ENCODE results near the gene SCO2. TPM values are rescaled to one million over a fixed set of nuclear protein-coding genes. Genes with fewer than 3 reads are reported as not detected.
A peak's percentile ranks its signal among the peaks of the same experiment; 100 is the strongest.

The SCO2 gene
- total RNA-seq, 2 experiments from 2014 or later: 4.1 to 4.9 TPM

DNA sequence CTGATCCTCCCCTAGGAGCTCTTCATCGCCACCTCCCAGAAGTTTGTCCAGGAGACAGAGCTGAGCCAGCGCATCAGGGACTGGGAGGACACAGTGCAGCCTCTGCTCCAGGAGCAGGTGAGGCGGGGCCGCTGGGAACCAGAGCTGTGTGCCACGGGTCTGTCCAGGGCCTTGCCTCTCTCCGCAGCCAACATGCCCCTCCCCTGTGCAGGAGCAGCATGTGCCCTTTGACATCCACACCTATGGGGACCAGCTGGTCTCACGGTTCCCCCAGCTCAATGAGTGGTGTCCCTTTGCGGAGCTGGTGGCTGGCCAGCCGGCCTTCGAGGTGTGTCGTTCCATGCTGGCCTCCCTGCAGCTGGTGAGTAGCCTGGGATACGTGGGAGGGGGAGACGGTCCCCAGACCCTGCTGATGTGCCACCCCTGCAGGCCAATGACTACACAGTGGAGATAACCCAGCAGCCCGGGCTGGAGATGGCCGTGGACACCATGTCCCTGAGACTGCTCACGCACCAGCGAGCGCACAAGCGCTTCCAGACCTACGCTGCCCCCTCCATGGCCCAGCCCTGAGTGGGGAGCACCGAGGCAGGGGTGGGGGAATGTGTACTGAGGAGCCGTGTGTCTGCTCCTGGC lies 2.5 kb downstream of the SCO2 start:
- Histone ChIP-seq H3K27ac (ENCODE audit: low read depth, low read length, poor library complexity, severe bottlenecking) (no peak overlapping the region), H3K4me2 (ENCODE audit: low read length) (no peak overlapping the region), H3K4me1 (ENCODE audit: insufficient read depth, low read length, poor library complexity, severe bottlenecking) (peaks cover 16% of the 10 kb centered on the region), H3K36me3 (ENCODE audit: insufficient read depth, low read length) (peaks cover 72% of the 10 kb centered on the region), H3K79me2 (ENCODE audit: insufficient read depth, low read depth, low read length) (peaks cover 4% of the 10 kb centered on the region; the same call in 1 of the 2 replicates), H3K9me3 (ENCODE audit: low read length) (no peaks in the 10 kb centered on the region), H3K4me3 (ENCODE audit: low read depth, low read length, poor library complexity, severe bottlenecking) (no peak overlapping the region), H3K9me2 (ENCODE audit: insufficient read depth, low read length) (no peaks in the 10 kb centered on the region), H4K20me1 (ENCODE audit: insufficient read depth, low read length) (no peaks in the 10 kb centered on the region), H2AFZ (ENCODE audit: low read length) (no peak overlapping the region)
- ChIA-PET CTCF (ENCODE audit: unreplicated experiment) (interaction anchor here (0.6 kb wide), 2 partner anchors 38 to 50 kb away, joined by 3 to 9 read pairs; no protein-coding TSS in a partner anchor), POLR2A (interaction anchor here (0.6 to 1.3 kb wide), 3 partner anchors 15 to 598 kb away, joined by 3 to 4 read pairs (median 4); partner anchors contain the start of genes LMF2 and NCAPH2)
- intact Hi-C loops (cut with micrococcal nuclease; ENCODE audit: unreplicated experiment): no loop called here
- DNase-seq (ENCODE audit: low spot score): no peak
- TF ChIP-seq, protein P1, sequence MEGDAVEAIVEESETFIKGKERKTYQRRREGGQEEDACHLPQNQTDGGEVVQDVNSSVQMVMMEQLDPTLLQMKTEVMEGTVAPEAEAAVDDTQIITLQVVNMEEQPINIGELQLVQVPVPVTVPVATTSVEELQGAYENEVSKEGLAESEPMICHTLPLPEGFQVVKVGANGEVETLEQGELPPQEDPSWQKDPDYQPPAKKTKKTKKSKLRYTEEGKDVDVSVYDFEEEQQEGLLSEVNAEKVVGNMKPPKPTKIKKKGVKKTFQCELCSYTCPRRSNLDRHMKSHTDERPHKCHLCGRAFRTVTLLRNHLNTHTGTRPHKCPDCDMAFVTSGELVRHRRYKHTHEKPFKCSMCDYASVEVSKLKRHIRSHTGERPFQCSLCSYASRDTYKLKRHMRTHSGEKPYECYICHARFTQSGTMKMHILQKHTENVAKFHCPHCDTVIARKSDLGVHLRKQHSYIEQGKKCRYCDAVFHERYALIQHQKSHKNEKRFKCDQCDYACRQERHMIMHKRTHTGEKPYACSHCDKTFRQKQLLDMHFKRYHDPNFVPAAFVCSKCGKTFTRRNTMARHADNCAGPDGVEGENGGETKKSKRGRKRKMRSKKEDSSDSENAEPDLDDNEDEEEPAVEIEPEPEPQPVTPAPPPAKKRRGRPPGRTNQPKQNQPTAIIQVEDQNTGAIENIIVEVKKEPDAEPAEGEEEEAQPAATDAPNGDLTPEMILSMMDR (conservative IDR thresholded peaks at IDR 0.05; ENCODE audit: low read length): no peak
- TF ChIP-seq EZH2phosphoT487 (IDR thresholded peaks at IDR 0.05; ENCODE audit: borderline replicate concordance, low read depth, low read length): no peak
- TSS peak; percentile 53 for BruUV-seq (replicated peaks)

DNA sequence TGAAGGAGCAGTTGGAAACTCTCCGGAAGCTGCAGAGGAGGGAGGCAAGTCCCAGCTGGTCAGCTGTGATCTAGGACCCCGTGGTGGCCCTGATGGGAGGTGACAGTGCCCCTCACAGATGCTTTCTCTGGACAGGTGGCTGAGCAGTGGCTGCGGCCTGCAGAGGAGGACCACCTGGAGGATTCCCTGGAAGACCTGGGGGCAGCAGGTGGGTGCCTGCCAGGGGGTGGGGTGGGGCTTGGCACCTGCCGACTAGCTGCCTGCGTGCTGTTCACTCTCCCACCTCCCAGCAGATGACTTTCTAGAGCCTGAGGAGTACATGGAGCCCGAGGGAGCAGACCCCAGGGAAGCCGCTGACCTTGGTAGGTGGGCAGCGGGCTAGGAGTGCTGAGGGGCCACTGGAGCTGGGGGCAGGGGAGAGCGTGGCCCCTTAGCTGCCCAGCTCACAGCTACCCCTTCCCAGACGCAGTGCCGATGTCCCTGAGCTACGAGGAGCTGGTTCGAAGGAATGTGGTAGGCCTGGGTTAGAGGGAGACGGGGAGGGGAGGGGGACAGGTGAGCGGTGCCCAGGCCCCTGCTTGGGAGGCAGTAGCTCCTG lies 3.1 kb downstream of the SCO2 start:
- H2AFZ ChIP-seq (ENCODE audit: low read length): no peak overlapping the region
- TF ChIP-seq, protein P1 (conservative IDR thresholded peaks at IDR 0.05; ENCODE audit: low read length): no peak
- TF ChIP-seq EZH2phosphoT487 (IDR thresholded peaks at IDR 0.05; ENCODE audit: borderline replicate concordance, low read depth, low read length): no peak
- no peaks in the 10 kb centered on the region for H4K20me1 ChIP-seq (ENCODE audit: insufficient read depth, low read length)
- H3K27ac ChIP-seq (ENCODE audit: low read depth, low read length, poor library complexity, severe bottlenecking): no peak overlapping the region
- ChIA-PET CTCF (ENCODE audit: unreplicated experiment) (interaction anchor here (0.5 to 0.6 kb wide), 3 partner anchors 11 to 49 kb away, joined by 3 to 9 read pairs (median 5); no protein-coding TSS in a partner anchor), POLR2A (interaction anchor here (0.6 to 1.3 kb wide), 3 partner anchors 14 to 597 kb away, joined by 3 to 4 read pairs (median 4); partner anchors contain the start of genes LMF2 and NCAPH2)
- H3K9me2 ChIP-seq (ENCODE audit: insufficient read depth, low read length): no peaks in the 10 kb centered on the region
- DNase-seq (ENCODE audit: low spot score): no peak
- intact Hi-C loops (cut with micrococcal nuclease; ENCODE audit: unreplicated experiment): no loop called here
- peaks cover 13% of the 10 kb centered on the region for H3K4me1 ChIP-seq (ENCODE audit: insufficient read depth, low read length, poor library complexity, severe bottlenecking)
- no peaks in the 10 kb centered on the region for H3K9me3 ChIP-seq (ENCODE audit: low read length)
- H3K4me3 ChIP-seq (ENCODE audit: low read depth, low read length, poor library complexity, severe bottlenecking): no peak overlapping the region
- peaks cover 4% of the 10 kb centered on the region; the same call in 1 of the 2 replicates for H3K79me2 ChIP-seq (ENCODE audit: insufficient read depth, low read depth, low read length)
- no TSS peak for BruUV-seq (replicated peaks)
- H3K4me2 ChIP-seq (ENCODE audit: low read length): no peak overlapping the region
- H3K36me3 ChIP-seq (ENCODE audit: insufficient read depth, low read length): peaks cover 78% of the 10 kb centered on the region

All from OCI-LY7 (cell line).